HG02938 (cell line): ENCODE data around the gene GATAD1.
"Not testable (repeated sequence)": the region's sequence is repeated elsewhere in the genome, so short reads cannot be mapped to it uniquely, and the experiment has no call there.

ENCODE experiments used
- ATAC-seq: cut with Tn5 transposase; IDR thresholded peaks from one replicate; pipeline ENCODE4 v1.9.1; 2021; ENCODE audit warnings: mild to moderate bottlenecking, moderate library complexity; ENCODE audit not compliant: unreplicated experiment

The GATAD1 gene

DNA sequence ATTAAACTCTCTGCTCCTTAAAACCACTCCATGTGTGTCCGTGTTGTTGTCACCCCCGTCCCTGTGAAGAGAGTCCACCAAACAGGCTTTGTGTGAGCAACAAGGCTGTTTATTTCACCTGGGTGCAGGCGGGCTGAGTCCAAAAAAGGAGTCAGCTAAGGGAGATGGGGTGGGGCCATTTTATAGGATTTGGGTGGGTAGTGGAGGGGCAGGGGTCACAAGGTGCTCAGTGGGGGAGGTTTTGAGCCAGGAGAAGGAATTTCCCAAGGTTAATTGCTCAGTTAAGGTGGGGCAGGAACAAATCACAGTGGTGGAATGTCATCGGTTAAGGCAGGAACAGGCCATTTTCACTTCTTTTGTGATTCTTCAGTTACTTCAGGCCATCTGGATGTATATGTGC is 31.9 kb downstream of the GATAD1 start:
- ATAC-seq = not testable (repeated sequence)

DNA sequence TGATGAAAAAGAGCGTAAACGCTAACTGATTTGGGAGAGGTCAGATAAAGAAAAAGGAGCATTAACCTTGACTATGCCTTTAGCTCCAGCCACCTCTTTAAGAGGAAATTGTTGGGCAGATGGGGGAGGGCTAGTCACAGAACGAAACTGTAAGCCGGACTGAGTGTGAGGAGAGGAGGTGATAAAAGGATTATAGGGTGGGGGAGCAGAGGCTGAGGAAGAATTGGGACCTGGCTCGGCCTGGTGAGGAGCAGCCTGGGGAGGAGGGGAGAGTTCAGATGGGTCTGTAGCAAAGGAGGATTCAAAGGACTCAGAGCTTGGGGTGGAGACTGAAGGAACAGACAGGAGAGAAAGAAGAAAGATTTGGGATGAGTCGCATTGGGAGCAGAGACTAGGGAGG is 36.3 kb downstream of the GATAD1 start:
- not testable (repeated sequence) for ATAC-seq

DNA sequence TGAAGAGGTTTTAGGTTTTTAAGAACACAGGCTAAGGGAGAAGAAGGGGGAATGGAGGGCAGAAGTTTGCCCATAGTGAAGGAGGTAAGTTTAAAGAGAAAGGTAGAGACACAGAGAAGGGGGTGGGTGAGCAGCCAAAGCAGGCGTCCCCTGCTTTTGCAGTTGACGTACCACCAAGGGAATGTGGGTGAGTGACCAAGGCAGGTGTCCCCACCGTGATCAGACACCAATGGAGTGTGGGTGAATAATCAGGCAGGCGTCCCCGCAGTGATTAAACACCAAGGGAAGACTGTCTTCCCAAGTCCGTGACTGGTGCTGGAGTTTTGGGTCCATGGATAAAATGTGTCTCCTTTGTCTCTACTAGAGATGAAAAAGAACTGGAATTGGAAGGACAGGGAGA is 36.9 kb downstream of the GATAD1 start:
- ATAC-seq = not testable (repeated sequence)

DNA sequence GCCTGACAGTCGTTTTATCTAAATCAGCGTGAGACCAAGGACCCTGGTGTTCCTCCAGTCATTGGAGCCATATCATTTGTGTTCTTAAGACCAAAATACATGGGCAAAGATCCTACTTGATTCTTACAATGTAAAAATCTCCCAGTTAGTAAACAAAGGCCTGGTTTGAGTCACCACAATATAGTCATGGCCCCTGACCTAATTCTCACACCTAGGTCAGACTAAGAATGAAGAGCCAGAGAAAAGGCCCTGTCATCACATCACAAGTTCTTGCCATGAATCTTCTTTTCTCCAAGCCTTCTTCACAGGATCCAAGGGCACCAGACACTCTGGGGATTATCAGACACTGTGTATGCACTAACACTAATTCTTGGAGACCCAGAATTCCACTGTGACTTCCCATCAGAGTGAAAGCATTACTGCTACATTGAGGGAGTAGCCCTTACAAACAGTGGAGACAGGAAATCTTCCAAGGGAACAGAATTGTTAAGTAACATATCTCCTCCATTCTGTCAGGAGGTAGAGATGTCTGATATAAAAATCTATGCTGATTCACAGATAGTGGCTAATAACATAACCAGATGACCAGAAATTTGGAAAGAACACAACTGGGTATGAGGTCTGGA is 38.1 kb downstream of the GATAD1 start:
- no peak for ATAC-seq

DNA sequence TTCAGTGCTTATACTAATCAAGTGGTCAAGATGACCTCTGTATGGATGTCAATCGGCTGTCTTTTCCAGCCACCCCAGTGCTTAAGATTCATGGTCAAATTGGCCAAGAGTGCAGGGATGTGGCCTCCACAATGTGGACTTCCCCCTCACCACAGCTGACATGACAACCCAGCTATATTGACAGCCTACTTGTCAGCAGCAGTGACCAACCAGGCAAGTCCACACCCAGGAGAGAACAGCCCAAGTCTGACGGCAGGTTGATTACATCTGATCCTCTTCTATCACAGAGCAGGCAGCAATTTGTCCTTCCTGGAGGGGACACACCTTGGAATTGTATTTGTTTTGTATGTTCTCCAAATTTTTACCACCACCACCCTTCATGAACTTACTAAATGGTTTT is 38.7 kb downstream of the GATAD1 start:
- no peak for ATAC-seq

DNA sequence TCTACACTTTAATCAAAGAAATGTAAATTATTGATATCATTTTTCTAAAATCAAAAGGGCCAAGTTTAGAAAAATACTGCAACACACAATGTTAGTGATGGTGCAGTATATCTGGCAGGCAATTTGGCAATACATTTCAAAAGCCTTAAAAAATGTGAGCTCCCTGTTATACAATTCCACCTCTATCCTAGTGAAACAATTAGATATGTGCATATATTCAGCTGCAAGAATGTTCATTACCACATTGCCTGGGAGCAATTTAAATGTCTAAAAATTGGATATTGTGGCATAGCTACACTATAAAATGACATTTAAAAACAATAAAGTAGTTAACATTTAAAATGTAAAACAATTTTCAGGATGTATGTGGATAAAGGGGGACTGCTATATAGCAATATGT is 40.5 kb downstream of the GATAD1 start:
- no peak for ATAC-seq

DNA sequence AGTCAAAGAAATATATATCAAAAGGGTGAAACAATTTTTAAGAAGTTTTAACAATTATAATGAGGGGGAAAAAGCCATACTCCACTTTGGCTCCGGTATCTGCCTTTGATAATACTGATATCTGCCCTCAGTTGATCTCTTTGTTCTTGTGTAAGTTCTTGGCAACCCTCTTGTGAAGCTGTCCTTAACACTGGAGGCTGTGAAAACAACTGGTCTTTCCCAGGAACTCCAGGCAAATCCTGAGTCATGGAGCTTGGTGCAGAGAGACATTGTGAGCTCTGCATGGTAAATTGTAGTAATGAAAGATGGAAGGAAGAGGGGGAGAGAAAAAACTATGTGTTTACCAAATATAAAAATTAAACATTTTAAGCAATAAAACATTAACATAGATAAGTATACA is 42.4 kb downstream of the GATAD1 start:
- ATAC-seq = no peak

DNA sequence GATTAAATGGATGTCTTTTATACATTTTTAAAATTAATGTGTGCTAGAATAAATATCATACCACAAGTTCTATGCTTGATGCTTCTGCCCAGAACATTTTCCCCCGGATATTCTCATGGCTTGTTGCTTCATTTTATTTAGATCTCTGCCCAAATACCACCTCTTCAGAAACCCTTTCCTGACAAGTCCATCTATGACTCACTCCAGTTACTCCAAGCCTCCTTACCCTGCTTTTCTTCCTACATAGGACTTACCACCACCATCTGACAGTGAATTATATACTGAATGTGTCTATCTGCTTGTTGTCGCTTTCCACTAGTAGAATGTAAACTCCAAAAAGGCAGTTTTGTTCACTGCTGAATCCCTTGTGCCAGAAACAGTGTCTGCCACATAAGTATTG is 49.6 kb downstream of the GATAD1 start:
- ATAC-seq = no peak

DNA sequence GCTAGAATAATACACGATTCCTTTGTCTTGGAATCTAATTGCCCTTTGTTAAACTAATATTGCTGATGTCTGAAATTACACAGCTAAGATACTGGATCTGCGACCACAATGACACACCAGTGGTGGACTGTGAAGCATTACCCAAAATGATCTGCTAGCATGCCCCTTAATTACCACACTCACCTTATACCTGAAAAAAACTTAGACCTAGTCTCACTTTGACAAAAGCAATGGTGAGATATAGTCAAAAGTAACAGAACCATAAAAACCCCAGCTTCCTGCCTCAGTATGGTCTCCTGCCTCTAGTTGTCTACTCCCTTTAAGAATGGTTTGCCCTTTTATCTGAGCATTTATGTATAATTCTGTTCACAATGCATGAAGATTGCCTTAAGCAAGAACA is 51.3 kb downstream of the GATAD1 start:
- no peak for ATAC-seq

DNA sequence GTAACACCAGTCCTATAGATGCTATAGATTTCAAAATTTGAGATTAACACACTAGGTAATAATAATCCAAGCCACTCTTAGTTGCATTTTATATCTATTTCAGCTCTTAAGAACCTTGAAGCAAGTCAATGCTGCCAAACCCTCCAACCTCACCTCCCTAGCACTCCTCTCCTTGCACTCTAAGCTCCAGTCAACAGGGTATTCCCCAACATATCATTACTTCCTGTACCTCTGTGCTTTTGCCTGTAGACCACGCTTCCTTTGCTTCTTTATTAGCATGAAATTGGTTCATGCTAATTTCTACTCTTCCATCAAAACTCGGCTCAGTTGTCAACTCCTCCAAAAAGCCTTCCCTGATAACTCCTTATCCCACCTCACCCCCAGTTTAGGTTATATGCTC is 56.5 kb downstream of the GATAD1 start:
- no peak for ATAC-seq

DNA sequence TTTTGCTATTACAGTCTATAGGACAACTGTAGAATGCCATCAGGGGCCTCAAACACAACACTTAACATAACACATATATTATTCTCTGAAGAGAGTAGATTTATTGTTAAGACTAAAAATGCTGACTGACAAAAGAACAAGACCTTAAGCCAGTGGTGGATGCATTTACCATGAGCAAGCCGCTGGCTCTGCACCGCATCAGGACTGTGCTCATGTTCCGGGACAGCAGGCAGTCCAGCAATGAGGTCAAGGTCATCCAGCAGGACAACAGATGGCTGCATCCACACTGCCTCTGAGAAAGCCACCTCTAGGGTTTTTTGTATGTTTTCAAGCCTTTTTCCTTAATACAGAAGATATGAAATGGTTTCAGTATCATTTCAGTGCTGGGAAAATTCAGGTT is 57.3 kb downstream of the GATAD1 start:
- ATAC-seq = no peak

DNA sequence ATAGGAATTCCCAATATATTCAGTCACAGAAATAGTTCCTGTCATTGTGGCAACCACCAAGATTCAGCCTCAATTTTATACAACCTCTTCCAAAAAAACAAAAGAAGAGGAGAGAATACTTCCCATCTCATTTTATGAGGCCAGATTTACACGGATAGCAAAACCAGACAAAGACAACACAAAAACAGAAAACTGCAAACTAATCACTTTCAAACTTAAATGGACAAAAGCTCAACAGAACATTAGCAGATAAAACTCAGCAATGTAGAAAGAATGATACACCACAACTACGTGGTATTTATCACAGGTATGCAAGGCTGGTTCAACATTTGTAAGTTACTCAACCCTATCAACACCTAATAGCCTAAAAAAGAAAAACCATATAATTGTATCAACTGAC is 59.1 kb downstream of the GATAD1 start:
- ATAC-seq = no peak

DNA sequence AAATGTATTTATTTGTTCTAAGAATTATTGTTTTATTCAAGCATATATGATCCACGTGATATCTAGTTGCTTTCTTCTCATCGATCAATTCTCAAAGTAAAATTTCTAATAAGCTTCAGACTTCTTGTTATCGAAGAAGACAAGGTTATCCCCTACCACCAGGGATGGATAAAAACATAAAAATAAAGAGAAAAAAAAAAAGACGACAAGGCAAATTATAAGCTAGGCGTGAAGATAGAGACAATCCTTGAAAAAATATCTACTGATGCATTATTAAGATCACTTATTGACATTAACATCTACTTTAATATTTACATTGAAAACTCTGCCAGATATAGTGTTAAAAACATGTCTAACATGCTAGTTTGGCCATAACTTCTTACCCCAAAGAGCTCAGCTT is 61.7 kb downstream of the GATAD1 start:
- no peak for ATAC-seq
